ENCODE results near the gene PRKD1. TPM values are rescaled to one million over a fixed set of nuclear protein-coding genes. Genes with fewer than 3 reads are reported as not detected.

PRKD1 gene
- total and polyA plus RNA-seq, 2 of the 13 experiments (the other 11 are each of a cell fraction or from before 2014, with no cell fraction given): 0.22 to 1.3 TPM

GRCh38 chr14:29757188-29757680, 170.4 kb downstream of the PRKD1 start:
- H3K4me1 ChIP-seq (ENCODE audit: insufficient read depth, low read length): no peaks in the 10 kb centered on the region
- no peak overlapping the region for H3K27ac ChIP-seq (ENCODE audit: extremely low read length, insufficient read depth, low read length)
- H3K79me2 ChIP-seq (ENCODE audit: insufficient read depth, low read length): no peaks in the 10 kb centered on the region
- no peak overlapping the region for H2AFZ ChIP-seq (ENCODE audit: low read length)
- FAIRE-seq (no peak), DNase-seq (ENCODE audit: low spot score) (no peak), ATAC-seq (no peak)
- H3K9me3 ChIP-seq (ENCODE audit: low read length): peaks cover 95% of the 10 kb centered on the region
- 2% methylated on average over 1 of the region's 1 CpG for WGBS (ENCODE audit: low lambda C conversion rate)
- intact Hi-C loops (cut with micrococcal nuclease; ENCODE audit: unreplicated experiment): no loop called here
- ChIA-PET CTCF (ENCODE audit: low intra/inter-chr PET ratio, low total read pairs) (no interaction called here), POLR2A (no interaction called here)
- H3K27me3 ChIP-seq (ENCODE audit: control insufficient read depth in 1 of 2, insufficient read depth in 2 of 2, low read length in 2 of 2): no peaks in the 10 kb centered on the region
- no peak overlapping the region for H3K4me3 ChIP-seq (replicated peaks in 1 of 3; ENCODE audit: insufficient read depth in 1 of 3, low read depth in 2 of 3, low read length in 3 of 3)
- no peaks in the 10 kb centered on the region for H4K20me1 ChIP-seq (ENCODE audit: insufficient read depth, low read length)
- no TSS peak for BruUV-seq (replicated peaks)
- no peaks in the 10 kb centered on the region for H3K36me3 ChIP-seq (replicated peaks in 1 of 2; ENCODE audit: control insufficient read depth in 1 of 2, insufficient read depth in 2 of 2, low read length in 2 of 2)
- in situ Hi-C loops (cut with HindIII; ENCODE audit: extremely low pct_ligation_motif_present, low pct_unique_long_range_greater_than_20kb): no loop called here
- H3K4me2 ChIP-seq (ENCODE audit: low read depth, low read length): no peak overlapping the region
- no peak overlapping the region for H3K9ac ChIP-seq (ENCODE audit: insufficient read depth, low read depth, low read length)
- TF ChIP-seq ZNF512B (CRISPR knock-in tag; IDR thresholded peaks at IDR 0.05; ENCODE audit: borderline replicate concordance): no peak

GRCh38 chr14:29756019-29756385, 171.6 kb downstream of the PRKD1 start:
- H2AFZ ChIP-seq (ENCODE audit: low read length): no peak overlapping the region

More at GRCh38 chr14:29756019-29756385, 171.6 kb downstream of the PRKD1 start:
- Histone ChIP-seq H3K79me2 (ENCODE audit: insufficient read depth, low read length) (no peaks in the 10 kb centered on the region), H4K20me1 (ENCODE audit: insufficient read depth, low read length) (no peaks in the 10 kb centered on the region), H3K9ac (ENCODE audit: insufficient read depth, low read depth, low read length) (no peak overlapping the region), H3K4me2 (ENCODE audit: low read depth, low read length) (no peak overlapping the region), H3K27ac (ENCODE audit: extremely low read length, insufficient read depth, low read length) (no peak overlapping the region), H3K4me1 (ENCODE audit: insufficient read depth, low read length) (no peaks in the 10 kb centered on the region), H3K9me3 (ENCODE audit: low read length) (peaks cover 92% of the 10 kb centered on the region), H3K4me3 (replicated peaks in 1 of 3; ENCODE audit: insufficient read depth in 1 of 3, low read depth in 2 of 3, low read length in 3 of 3) (no peak overlapping the region), H3K27me3 (ENCODE audit: control insufficient read depth in 1 of 2, insufficient read depth in 2 of 2, low read length in 2 of 2) (no peaks in the 10 kb centered on the region), H3K36me3 (replicated peaks in 1 of 2; ENCODE audit: control insufficient read depth in 1 of 2, insufficient read depth in 2 of 2, low read length in 2 of 2) (no peaks in the 10 kb centered on the region)
- 31% methylated on average over 1 of the region's 1 CpG for WGBS (ENCODE audit: low lambda C conversion rate)
- ChIA-PET POLR2A (no interaction called here), CTCF (ENCODE audit: low intra/inter-chr PET ratio, low total read pairs) (no interaction called here)
- no TSS peak for BruUV-seq (replicated peaks)
- TF ChIP-seq ZNF501 (CRISPR knock-in tag; IDR thresholded peaks at IDR 0.05) (no peak), ZNF639 (CRISPR knock-in tag; conservative IDR thresholded peaks at IDR 0.05) (no peak), MAFK (conservative IDR thresholded peaks at IDR 0.05 in 1 of 2, IDR thresholded peaks at IDR 0.05 in 1 of 2; ENCODE audit: low read length in 2 of 2) (no peak), ZNF788 (CRISPR knock-in tag; IDR thresholded peaks at IDR 0.05; ENCODE audit: borderline replicate concordance) (no peak), TBL1XR1 (IDR thresholded peaks at IDR 0.05; ENCODE audit: borderline replicate concordance, low read length, partially characterized antibody) (no peak), FOXA1 (IDR thresholded peaks at IDR 0.05) (no peak), FOXA1 (CRISPR knock-in tag; IDR thresholded peaks at IDR 0.05) (no peak), SOX13 (IDR thresholded peaks at IDR 0.05) (no peak), SOX13 (CRISPR knock-in tag; conservative IDR thresholded peaks at IDR 0.05 in 1 of 2, IDR thresholded peaks at IDR 0.05 in 1 of 2) (no peak), TSC22D2 (CRISPR knock-in tag; IDR thresholded peaks at IDR 0.05; ENCODE audit: borderline replicate concordance) (no peak)
- intact Hi-C loops (cut with micrococcal nuclease; ENCODE audit: unreplicated experiment): no loop called here
- in situ Hi-C loops (cut with HindIII; ENCODE audit: extremely low pct_ligation_motif_present, low pct_unique_long_range_greater_than_20kb): no loop called here
- ATAC-seq: no peak
- no peak for DNase-seq (ENCODE audit: low spot score)
- FAIRE-seq: no peak

Measured in HepG2 (cell line).